Small intestine (tissue), 16 donors: Measurements from ENCODE around the gene DHX57. TPM values are rescaled to one million over a fixed set of nuclear protein-coding genes. Genes with fewer than 3 reads are reported as not detected.

Source experiments
- DNase-seq, 2 donors: peaks; one replicate each; pipeline versions ENCODE4 v3.0.0 to v3.0.0-alpha.2; 2013
- FAIRE-seq: peaks from 2 replicates; lab custom pipeline; 2012; peaks lifted over from hg19 to GRCh38; lab: Jason Lieb, UNC
- H3K27ac ChIP-seq, 3 donors: one replicate each; pipeline ENCODE4 v1.5.1; 2013; ENCODE audit warnings: low read length in 2 of 3, mild to moderate bottlenecking in 2 of 3, control low read depth in 1 of 3, inconsistent platforms in 1 of 3, low read depth in 1 of 3, moderate library complexity in 1 of 3
- H3K27me3 ChIP-seq, 3 donors: one replicate each; pipeline ENCODE4 v1.6.1; 2013; ENCODE audit warnings: low read length in 3 of 3, inconsistent platforms in 1 of 3; ENCODE audit not compliant: control insufficient read depth in 3 of 3, insufficient read depth in 3 of 3
- H3K36me3 ChIP-seq, 3 donors: one replicate each; pipeline ENCODE4 v1.6.1; 2013; ENCODE audit warnings: low read length in 3 of 3, inconsistent platforms in 1 of 3, low read depth in 1 of 3, mild to moderate bottlenecking in 1 of 3, moderate library complexity in 1 of 3; ENCODE audit not compliant: control insufficient read depth in 3 of 3, insufficient read depth in 2 of 3
- H3K4me1 ChIP-seq, 3 donors: one replicate each; pipeline ENCODE4 v1.6.1; 2013; ENCODE audit warnings: low read length in 2 of 3, inconsistent platforms in 1 of 3, low read depth in 1 of 3, mild to moderate bottlenecking in 1 of 3, moderate library complexity in 1 of 3; ENCODE audit not compliant: control insufficient read depth in 3 of 3, insufficient read depth in 2 of 3
- H3K4me3 ChIP-seq, 3 donors: one replicate each; pipeline ENCODE4 v1.5.1; 2013; ENCODE audit warnings: low read length in 3 of 3, control low read depth in 1 of 3, inconsistent platforms in 1 of 3, low read depth in 1 of 3, mild to moderate bottlenecking in 1 of 3, moderate library complexity in 1 of 3
- H3K9me3 ChIP-seq, 2 donors: one replicate each; pipeline ENCODE4 v1.6.1; 2013; ENCODE audit warnings: low read depth in 1 of 2, low read length in 1 of 2; ENCODE audit not compliant: control insufficient read depth in 2 of 2, insufficient read depth in 1 of 2
- WGBS, 3 donors: extraction: QIAGEN DNeasy Blood & Tissue Kit; methylation state at CpG; one replicate each; pipeline ENCODE4 v1.1.7; 2013; 5-methylcytosine and 5-hydroxymethylcytosine counted together
- long read RNA-seq, 10 donors: transcript quantifications; one replicate each; lab custom pipeline, GENCODE V29; 2026
- polyA plus RNA-seq, 4 donors: library from polyadenylated mRNA; stranded (reverse) in 3 of 4; unstranded in 1 of 4; fragments of 200-250 nt in 3 of 4; fragments of 120-200 nt in 1 of 4; gene quantifications; one replicate each; pipeline versions ENCODE4 v1.2.1 to v1.2.3, GENCODE V29; 2013
- donor health status: healthy with polysubstance abuse.
- donor health status: control.
- donor health status: control.
- donor health status: Bipolar disorder and iron deficiency.
- donor health status: healthy.

Gene DHX57
- 10 to 100 TPM in 1 of 4 donors, 1 to 10 TPM in 3; 2.4 to 13.6 (median 5.8) TPM for polyA plus RNA-seq
- long read RNA-seq, donor 1, result 0 reads
- long read RNA-seq, donor 2, result 0 reads
- long read RNA-seq, donor 3, partial matches to known transcripts, result 0 of 2 reads
- long read RNA-seq, donor 3, other reads (novel, unspliced or antisense), result 0 of 2 reads
- long read RNA-seq, donor 4, result 0 reads
- long read RNA-seq, donor 5, partial matches to known transcripts, result 0 of 1 reads
- long read RNA-seq, donor 5, other reads (novel, unspliced or antisense), result 0 of 1 reads
- long read RNA-seq, donor 6, result 0 reads
- long read RNA-seq, donor 7, result 0 reads
- long read RNA-seq, donor 8, result 0 reads
- long read RNA-seq, donor 9, result 0 reads
- long read RNA-seq, donor 10, full-length matches to known transcripts, result 2 of 2 reads
- long read RNA-seq, donor 10, partial matches to known transcripts, result 0 of 2 reads
- long read RNA-seq, donor 10, other reads (novel, unspliced or antisense), result 0 of 2 reads

- H3K36me3 ChIP-seq, result no peaks in the 10 kb centered on the region
- WGBS, 3 donors, result 1% methylated on average over 52 of the region's 52 CpGs
- no peak for FAIRE-seq
- peaks cover 0 to 6% of the 10 kb centered on the region in 2 donors for H3K9me3 ChIP-seq
- H3K27me3 ChIP-seq, result no peaks in the 10 kb centered on the region
- H3K4me3 ChIP-seq, result peak within 1 kb of the TSS; percentile 65 to 94 (median 69)
- peaks cover 0 to 5% (median 4%) of the 10 kb centered on the region in 3 donors for H3K4me1 ChIP-seq
- H3K27ac ChIP-seq, result peak within 1 kb of the TSS in 2 of 3 donors; percentile 51 to 64
- DNase-seq, result peak; percentile 90 to 95
Measured at GRCh38 chr2:38875576-38876367, at the start of gene DHX57, which contains the start of gene MORN2. TSS of gene DHX57 (minus strand) at chr2:38875934. CDS start at chr2:38868405, 7,529 bp downstream. TSS of gene MORN2 (plus strand) at chr2:38875976.

- Histone ChIP-seq H3K4me3 (no peak overlapping the region), H3K36me3 (no peaks in the 10 kb centered on the region), H3K27me3 (no peaks in the 10 kb centered on the region), H3K27ac (no peak overlapping the region), H3K4me1 (no peaks in the 10 kb centered on the region), H3K9me3 (no peaks in the 10 kb centered on the region)
- WGBS, 3 donors, result 87 to 96% (median 96%) methylated on average over 2 of the region's 2 CpGs
- DNase-seq (no peak), FAIRE-seq (no peak)
Measured at GRCh38 chr2:38922902-38923301, 47.2 kb upstream of the DHX57 start.

GRCh38 chr2:38922389-38922788 is 46.7 kb upstream of the DHX57 start:
- 88 to 92% (median 90%) methylated on average over 4 of the region's 4 CpGs for WGBS, 3 donors
- Histone ChIP-seq H3K9me3 (no peaks in the 10 kb centered on the region), H3K27ac (no peak overlapping the region), H3K36me3 (no peaks in the 10 kb centered on the region), H3K27me3 (no peaks in the 10 kb centered on the region), H3K4me3 (no peak overlapping the region), H3K4me1 (no peaks in the 10 kb centered on the region)
- no peak for FAIRE-seq
- DNase-seq, result no peak

- WGBS, 3 donors, result 57 to 88% (median 62%) methylated on average over 1 of the region's 1 CpG
- no peak for FAIRE-seq
- H3K4me1 ChIP-seq, result no peaks in the 10 kb centered on the region
- no peaks in the 10 kb centered on the region for H3K9me3 ChIP-seq
- H3K27me3 ChIP-seq, result no peaks in the 10 kb centered on the region
- H3K36me3 ChIP-seq, result no peaks in the 10 kb centered on the region
- H3K4me3 ChIP-seq, result no peak overlapping the region
- no peak for DNase-seq
- H3K27ac ChIP-seq, result no peak overlapping the region
Measured at GRCh38 chr2:38912619-38913018, 36.9 kb upstream of the DHX57 start.

- no peak for FAIRE-seq
- DNase-seq, result no peak
- 91 to 96% (median 91%) methylated on average over 1 of the region's 1 CpG for WGBS, 3 donors
Measured at GRCh38 chr2:38911191-38911590, 35.5 kb upstream of the DHX57 start.

GRCh38 chr2:38909872-38910271 is 34.1 kb upstream of the DHX57 start:
- H3K36me3 ChIP-seq, result no peaks in the 10 kb centered on the region
- 92 to 94% (median 93%) methylated on average over 1 of the region's 1 CpG for WGBS, 3 donors
- DNase-seq, result no peak
- no peak for FAIRE-seq
- H3K4me3 ChIP-seq, result no peak overlapping the region
- no peak overlapping the region for H3K27ac ChIP-seq
- H3K9me3 ChIP-seq, result no peaks in the 10 kb centered on the region
- no peaks in the 10 kb centered on the region for H3K4me1 ChIP-seq
- H3K27me3 ChIP-seq, result no peaks in the 10 kb centered on the region

More at GRCh38 chr2:38911191-38911590, 35.5 kb upstream of the DHX57 start:
- Histone ChIP-seq H3K4me3 (no peak overlapping the region), H3K27me3 (no peaks in the 10 kb centered on the region), H3K4me1 (no peaks in the 10 kb centered on the region), H3K36me3 (no peaks in the 10 kb centered on the region), H3K27ac (no peak overlapping the region), H3K9me3 (no peaks in the 10 kb centered on the region)

- 73 to 82% (median 79%) methylated on average over 2 of the region's 2 CpGs for WGBS, 3 donors
Measured at GRCh38 chr2:38907743-38908562, 32.2 kb upstream of the DHX57 start.

GRCh38 chr2:38907242-38907641 is 31.5 kb upstream of the DHX57 start:
- 55 to 68% (median 63%) methylated on average over 1 of the region's 1 CpG for WGBS, 3 donors

More at GRCh38 chr2:38907743-38908562, 32.2 kb upstream of the DHX57 start:
- H3K9me3 ChIP-seq, result no peaks in the 10 kb centered on the region
- no peaks in the 10 kb centered on the region for H3K4me1 ChIP-seq
- FAIRE-seq, result no peak
- no peaks in the 10 kb centered on the region for H3K27me3 ChIP-seq
- DNase-seq, result no peak
- no peaks in the 10 kb centered on the region for H3K36me3 ChIP-seq
- H3K27ac ChIP-seq, result no peak overlapping the region
- no peak overlapping the region for H3K4me3 ChIP-seq

More at GRCh38 chr2:38907242-38907641, 31.5 kb upstream of the DHX57 start:
- Histone ChIP-seq H3K4me1 (no peaks in the 10 kb centered on the region), H3K27ac (no peak overlapping the region), H3K9me3 (no peaks in the 10 kb centered on the region), H3K4me3 (no peak overlapping the region), H3K36me3 (no peaks in the 10 kb centered on the region), H3K27me3 (no peaks in the 10 kb centered on the region)
- FAIRE-seq (no peak), DNase-seq (no peak)
